ENCODE results near the gene KYNU.
"Not testable (repeated sequence)": the region's sequence is repeated elsewhere in the genome, so short reads cannot be mapped to it uniquely, and the experiment has no call there.

The KYNU gene

DNA sequence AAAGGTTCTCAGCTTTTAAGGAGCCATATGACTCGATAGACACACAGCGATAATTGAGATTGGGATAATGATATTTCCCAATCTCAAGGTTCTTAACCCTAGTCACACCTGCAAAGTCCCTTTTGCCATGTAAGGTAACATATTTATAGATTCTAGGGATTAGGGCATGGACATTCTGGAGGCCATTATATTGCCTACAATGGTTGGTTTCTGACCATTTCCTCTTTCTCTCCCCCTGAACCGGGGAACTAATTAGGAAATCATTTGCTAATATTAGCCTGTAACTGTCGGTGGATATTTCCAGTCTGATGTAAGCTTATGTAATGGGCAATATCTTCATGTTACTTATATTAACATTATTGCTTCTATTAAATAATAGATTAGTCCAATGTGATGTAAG, 210.9 kb downstream of the KYNU start:
- TF ChIP-seq ZNF391 (tag by site-specific recombination; IDR thresholded peaks at IDR 0.05; ENCODE audit: borderline replicate concordance, low read depth) (no peak), ZNF777 (tag by site-specific recombination; IDR thresholded peaks at IDR 0.05; ENCODE audit: borderline replicate concordance) (no peak), SP7 (tag by site-specific recombination; IDR thresholded peaks at IDR 0.05) (no peak), ZBTB10 (tag by site-specific recombination; IDR thresholded peaks at IDR 0.05) (no peak), SP3 (tag by site-specific recombination; IDR thresholded peaks at IDR 0.05) (no peak), ZNF76 (tag by site-specific recombination; IDR thresholded peaks at IDR 0.05; ENCODE audit: borderline replicate concordance, low read depth) (no peak), ZNF350 (tag by site-specific recombination; IDR thresholded peaks at IDR 0.05) (no peak), GLIS2 (tag by site-specific recombination; IDR thresholded peaks at IDR 0.05) (no peak), ZNF223 (tag by site-specific recombination; IDR thresholded peaks at IDR 0.05) (no peak), ZBTB21 (tag by site-specific recombination; IDR thresholded peaks at IDR 0.05) (no peak), SCRT2 (tag by site-specific recombination; IDR thresholded peaks at IDR 0.05) (no peak), YY2 (tag by site-specific recombination; IDR thresholded peaks at IDR 0.05) (no peak), BCL6B (tag by site-specific recombination; IDR thresholded peaks at IDR 0.05) (no peak), ZNF302 (tag by site-specific recombination; IDR thresholded peaks at IDR 0.05; ENCODE audit: low read depth) (no peak), ZBTB17 (tag by site-specific recombination; IDR thresholded peaks at IDR 0.05) (no peak), ZNF24 (tag by site-specific recombination; IDR thresholded peaks at IDR 0.05) (no peak), ZNF416 (tag by site-specific recombination; IDR thresholded peaks at IDR 0.05) (no peak)
- H3K9me3 ChIP-seq (ENCODE audit: control insufficient read depth, insufficient read depth, low read depth, low read length) = no peaks in the 10 kb centered on the region
- CTCF ChIA-PET = no interaction called here

GRCh38 chr2:143089520-143089919, 212.1 kb downstream of the KYNU start:
- POLR2A ChIA-PET; H3K9me3 ChIP-seq (ENCODE audit: control insufficient read depth, insufficient read depth, low read depth, low read length); H3K27ac ChIP-seq (ENCODE audit: extremely low read depth, low read depth, low read length); H3K4me3 ChIP-seq (ENCODE audit: low read depth, low read length); CTCF ChIA-PET; H3K4me1 ChIP-seq (ENCODE audit: control insufficient read depth, insufficient read depth, low read length); H3K36me3 ChIP-seq (ENCODE audit: control insufficient read depth in 2 of 2, insufficient read depth in 1 of 2, low read length in 2 of 2): not testable (repeated sequence)

More for the DNA sequence above, 210.9 kb downstream of the KYNU start:
- no peaks in the 10 kb centered on the region for H3K4me1 ChIP-seq (ENCODE audit: control insufficient read depth, insufficient read depth, low read length)
- no peaks in the 10 kb centered on the region for H3K36me3 ChIP-seq (ENCODE audit: control insufficient read depth in 2 of 2, insufficient read depth in 1 of 2, low read length in 2 of 2)
- POLR2A ChIA-PET = no interaction called here
- no peak overlapping the region for H3K27ac ChIP-seq (ENCODE audit: extremely low read depth, low read depth, low read length)
- no peak overlapping the region for H3K4me3 ChIP-seq (ENCODE audit: low read depth, low read length)

All from HEK293 (cell line).